Neural crest cell (in vitro differentiated cells): ENCODE data around the gene PPM1L. TPM values are rescaled to one million over a fixed set of nuclear protein-coding genes. Genes with fewer than 3 reads are reported as not detected.

Experiments used
- DNase-seq: peaks from one replicate; pipeline ENCODE4 v3.0.0; 2021; ENCODE audit warnings: low read depth, mixed read lengths, low spot score
- H3K27ac Mint-ChIP-seq: one replicate; pipeline ENCODE4 v1.8.0; 2021; ENCODE audit warnings: mild to moderate bottlenecking, mixed read lengths; ENCODE audit not compliant: unreplicated experiment
- H3K27me3 Mint-ChIP-seq: 2 replicates; pipeline ENCODE4 v1.8.0; 2021; ENCODE audit warnings: low read depth, mild to moderate bottlenecking, mixed read lengths
- H3K36me3 Mint-ChIP-seq: 2 replicates; pipeline ENCODE4 v1.8.0; 2021; ENCODE audit warnings: low read depth, mild to moderate bottlenecking, mixed read lengths
- H3K4me1 Mint-ChIP-seq: 2 replicates; pipeline ENCODE4 v1.8.0; 2021; ENCODE audit warnings: mixed read lengths
- H3K4me3 Mint-ChIP-seq: one replicate; pipeline ENCODE4 v1.8.0; 2021; ENCODE audit warnings: mild to moderate bottlenecking, mixed read lengths
- H3K9me3 Mint-ChIP-seq: 2 replicates; pipeline ENCODE4 v1.8.0; 2021; ENCODE audit warnings: mixed read lengths
- CTCF ChIP-seq: fragments of 200-600 bp; sonication (generic); conservative IDR thresholded peaks from 2 replicates; pipeline ENCODE4 v1.5.0; 2021; ENCODE audit warnings: antibody characterized with exemption, mild to moderate bottlenecking
- total RNA-seq: library from RNA; stranded (reverse); gene quantifications from 2 replicates; pipeline ENCODE4 v1.2.1, GENCODE V29; 2021

PPM1L gene
- total RNA-seq, 1 donor from 2014 or later: 34.3 TPM

- DNase-seq: no peak
- H3K36me3 Mint-ChIP-seq: no peaks in the 10 kb centered on the region
- peaks cover 5% of the 10 kb centered on the region for H3K4me1 Mint-ChIP-seq
- no peak for TF ChIP-seq CTCF
- no peaks in the 10 kb centered on the region for H3K27me3 Mint-ChIP-seq
- H3K9me3 Mint-ChIP-seq: no peaks in the 10 kb centered on the region
- H3K27ac Mint-ChIP-seq: no peak overlapping the region
- H3K4me3 Mint-ChIP-seq: no peak overlapping the region
Observed at GRCh38 chr3:160950542-160950941, 194.5 kb downstream of the PPM1L start.

- Mint-ChIP-seq H3K4me3 (no peak overlapping the region), H3K36me3 (no peaks in the 10 kb centered on the region), H3K4me1 (peaks cover 5% of the 10 kb centered on the region), H3K27me3 (no peaks in the 10 kb centered on the region), H3K9me3 (no peaks in the 10 kb centered on the region), H3K27ac (no peak overlapping the region)
- TF ChIP-seq CTCF: no peak
- no peak for DNase-seq
Observed at GRCh38 chr3:160950954-160951353, 194.9 kb downstream of the PPM1L start.

DNA sequence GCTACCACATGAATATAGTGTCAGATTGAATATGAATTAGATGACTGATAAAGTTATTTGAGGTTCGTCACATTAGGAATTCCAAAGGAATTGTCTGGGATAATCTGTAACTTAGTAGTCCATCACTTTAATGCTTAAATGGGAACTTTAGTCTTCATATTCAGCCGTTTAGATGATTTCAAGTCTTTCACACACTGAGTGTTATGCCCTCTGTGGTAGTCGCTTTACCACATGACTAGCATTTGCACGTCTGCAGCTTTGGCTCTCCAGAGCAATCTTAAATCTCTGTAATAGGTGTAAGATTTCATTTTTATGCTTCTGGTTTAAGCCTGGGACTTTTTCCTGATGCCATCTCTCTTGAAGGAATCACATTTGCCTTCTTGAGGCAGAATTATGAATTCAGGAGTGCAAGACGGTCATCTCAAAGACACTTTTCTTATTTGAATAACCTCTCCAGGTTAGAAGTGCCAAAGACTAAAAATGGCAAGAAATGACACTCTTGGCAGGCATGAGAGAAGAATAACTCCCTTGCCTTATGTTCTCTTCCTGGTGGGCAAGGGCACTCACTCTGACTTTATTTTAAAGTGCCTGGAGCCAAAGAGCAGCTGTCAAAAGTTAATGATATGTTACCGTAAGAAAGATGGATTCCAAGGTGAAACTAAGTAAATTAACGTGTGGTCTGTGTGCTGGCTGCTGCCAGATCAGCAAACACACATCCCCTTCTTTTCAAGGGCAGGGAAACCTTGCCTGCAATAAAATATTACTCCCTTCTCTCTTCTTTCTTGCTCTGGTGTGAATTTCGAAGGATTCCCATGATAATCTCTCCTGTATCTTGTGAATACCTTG is 195.8 kb downstream of the PPM1L start:
- peaks cover 5% of the 10 kb centered on the region for H3K4me1 Mint-ChIP-seq
- DNase-seq: no peak
- H3K27me3 Mint-ChIP-seq: no peaks in the 10 kb centered on the region
- TF ChIP-seq CTCF: no peak
- no peaks in the 10 kb centered on the region for H3K9me3 Mint-ChIP-seq
- no peak overlapping the region for H3K27ac Mint-ChIP-seq
- H3K36me3 Mint-ChIP-seq: no peaks in the 10 kb centered on the region
- no peak overlapping the region for H3K4me3 Mint-ChIP-seq

DNA sequence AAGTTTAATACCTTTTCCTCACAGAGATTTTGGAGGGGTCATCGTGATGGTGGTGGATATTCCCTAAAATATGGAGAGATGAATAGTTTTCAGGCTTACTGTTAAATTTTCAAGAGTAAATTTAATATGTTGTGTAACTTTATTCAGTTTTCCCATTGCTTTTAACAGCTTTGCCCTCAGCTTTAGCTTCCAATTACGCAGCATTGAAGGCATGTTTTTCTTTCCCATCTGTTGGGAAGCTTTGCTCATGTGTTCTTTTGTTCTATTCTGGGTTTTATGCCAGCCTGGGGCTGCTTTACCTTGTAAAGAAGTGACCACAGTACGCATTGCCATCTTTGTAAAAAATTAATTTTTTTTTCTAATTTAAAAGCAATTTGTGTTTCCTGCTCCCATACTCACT is 197.7 kb downstream of the PPM1L start:
- H3K4me3 Mint-ChIP-seq: no peak overlapping the region
- no peak for TF ChIP-seq CTCF
- H3K9me3 Mint-ChIP-seq: no peaks in the 10 kb centered on the region
- H3K36me3 Mint-ChIP-seq: no peaks in the 10 kb centered on the region
- peaks cover 5% of the 10 kb centered on the region for H3K4me1 Mint-ChIP-seq
- DNase-seq: no peak
- H3K27ac Mint-ChIP-seq: no peak overlapping the region
- H3K27me3 Mint-ChIP-seq: no peaks in the 10 kb centered on the region

- Mint-ChIP-seq H3K27me3 (no peaks in the 10 kb centered on the region), H3K36me3 (no peaks in the 10 kb centered on the region), H3K4me1 (peaks cover 5% of the 10 kb centered on the region), H3K4me3 (no peak overlapping the region), H3K9me3 (no peaks in the 10 kb centered on the region), H3K27ac (no peak overlapping the region)
- DNase-seq: no peak
- TF ChIP-seq CTCF: no peak
Observed at GRCh38 chr3:160956785-160957184, 200.8 kb downstream of the PPM1L start.
